Measurements from ENCODE around the gene CLEC1B.
"Not testable (repeated sequence)": the region's sequence is repeated elsewhere in the genome, so short reads cannot be mapped to it uniquely, and the experiment has no call there.

The CLEC1B gene

DNA sequence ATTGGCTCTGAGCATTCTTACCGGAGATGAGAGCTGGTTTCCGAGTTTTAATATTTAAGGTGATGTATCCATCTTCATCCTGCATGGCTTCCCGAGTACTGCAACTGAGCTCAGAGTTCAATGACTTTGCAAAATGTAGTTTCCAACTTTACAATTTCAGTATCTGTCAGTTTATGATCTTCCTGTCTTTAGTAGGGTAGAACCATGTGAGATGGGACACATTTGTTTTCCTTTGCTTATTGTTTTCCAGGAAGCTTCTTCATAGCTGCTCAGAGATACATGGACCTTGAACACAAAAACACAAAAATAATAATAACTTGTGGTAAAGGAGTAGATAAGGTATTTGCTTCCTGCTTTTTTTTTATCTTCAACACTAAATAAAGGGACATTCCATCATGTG lies at the start of gene CLEC1B:
Gene CLEC1B (minus strand): TSS at position 106 of the 400 bp plus-strand sequence. CDS start 21 bp downstream, at position 85.
- no peak for DNase-seq

DNA sequence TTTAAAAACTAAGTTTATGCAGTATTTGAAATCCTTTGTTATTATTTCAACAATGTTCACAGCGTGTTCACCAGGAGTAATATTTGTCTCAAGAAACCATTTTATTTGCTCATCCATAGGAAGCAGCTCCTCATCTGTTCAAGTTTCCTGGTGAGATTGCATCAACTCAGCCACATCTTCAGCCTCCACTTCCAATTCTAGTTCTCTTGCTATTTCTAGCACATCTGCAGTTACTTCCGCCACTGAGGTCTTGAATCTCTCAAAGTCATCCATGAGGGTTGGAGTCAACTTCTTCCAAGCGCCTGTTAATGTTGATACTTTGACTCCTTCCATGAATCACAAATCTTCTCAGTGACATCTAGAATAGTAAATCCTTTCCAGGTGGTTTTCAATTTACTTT lies 49.6 kb upstream of the CLEC1B start:
- no peak for DNase-seq

DNA sequence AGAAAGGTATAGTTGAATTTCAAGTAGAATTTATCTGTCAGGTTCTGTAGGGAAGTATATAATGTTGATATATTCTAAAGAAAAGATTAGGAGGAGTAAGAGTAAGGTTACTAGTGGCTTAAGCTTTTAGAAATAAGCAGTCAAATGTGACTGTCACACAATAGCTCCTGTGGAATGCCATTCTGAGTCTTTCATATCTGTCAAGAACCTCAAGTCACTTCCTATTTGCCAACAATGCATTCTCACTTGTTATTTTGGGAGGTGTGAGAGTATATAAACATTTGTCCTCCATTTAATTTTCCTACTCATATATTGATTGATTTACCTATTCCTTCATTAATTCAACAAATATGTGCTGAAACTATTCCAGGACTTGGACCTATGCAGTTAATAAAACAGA lies 43.2 kb upstream of the CLEC1B start:
- no peak for DNase-seq

DNA sequence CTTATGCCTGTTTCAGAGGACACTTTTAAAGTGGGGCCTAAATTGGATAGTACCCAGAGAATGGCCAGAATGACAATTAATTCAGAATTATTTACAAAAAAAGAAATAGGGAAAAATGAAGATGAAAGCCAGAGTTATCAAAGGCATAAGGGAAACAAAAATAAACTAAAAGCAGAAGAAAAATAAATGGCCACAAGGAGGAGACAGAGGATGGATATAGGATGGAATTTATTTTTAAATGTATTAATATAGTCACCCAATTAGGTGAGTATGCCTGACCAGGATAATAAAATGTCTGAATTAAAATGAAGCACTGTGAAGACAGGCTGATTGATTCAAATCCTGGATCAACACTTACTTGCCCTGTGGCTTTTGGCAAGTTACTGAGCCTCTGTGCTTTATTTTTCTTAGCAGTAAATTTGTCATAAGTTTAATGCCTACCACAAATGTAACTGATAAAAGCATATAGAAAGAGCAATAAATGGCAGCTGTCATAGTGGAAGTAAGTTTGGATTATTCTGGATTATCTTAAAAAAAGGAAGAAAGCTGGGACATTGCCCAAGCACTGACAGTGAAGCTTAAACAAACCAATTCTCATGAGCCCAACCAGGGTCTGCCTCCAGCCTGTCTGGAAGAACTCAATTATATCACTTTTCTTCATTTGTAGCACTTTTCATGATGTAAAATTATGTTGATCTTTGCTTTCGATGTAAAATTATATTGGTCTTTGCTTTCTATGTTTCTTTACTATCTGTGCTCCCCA lies 35.0 kb upstream of the CLEC1B start:
- DNase-seq = no peak

DNA sequence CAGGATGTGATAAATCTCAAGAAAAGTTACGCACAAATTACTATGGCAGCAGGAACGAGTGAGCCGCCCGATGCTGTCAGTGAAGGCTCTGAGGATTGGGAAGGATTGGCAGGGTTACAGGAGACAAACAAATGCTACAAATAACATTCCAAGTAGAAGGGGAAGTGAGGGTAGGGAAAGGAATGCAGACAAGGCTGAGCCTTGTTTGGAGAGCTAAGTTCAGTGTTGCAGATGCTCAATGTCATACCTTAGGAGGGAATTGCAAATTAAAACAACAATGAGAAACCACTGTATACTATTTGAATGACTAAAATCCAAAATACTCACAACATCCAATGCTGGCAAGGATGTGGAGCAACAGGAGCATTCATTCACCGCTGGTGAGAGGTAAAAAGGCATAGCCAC lies 32.9 kb upstream of the CLEC1B start:
- DNase-seq = no peak

DNA sequence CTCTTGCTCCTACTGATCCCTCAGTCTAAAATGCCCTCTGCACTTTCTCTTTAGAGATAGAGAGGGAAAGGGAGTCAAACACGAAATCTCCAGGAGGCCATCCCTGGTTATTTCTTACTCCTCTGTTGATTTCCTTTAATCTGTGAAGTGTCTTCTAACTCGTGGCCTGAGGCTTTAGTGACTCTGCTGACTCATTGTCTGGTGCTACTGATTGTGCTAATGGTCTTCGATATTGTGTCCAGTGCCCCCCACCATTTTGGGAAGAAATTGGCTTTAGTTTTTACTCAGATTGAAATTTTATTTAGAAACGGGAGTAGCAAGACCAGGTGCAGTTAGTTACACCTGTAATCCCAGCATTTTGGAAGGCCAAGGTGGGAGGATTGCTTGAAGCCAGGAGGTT lies 32.4 kb upstream of the CLEC1B start:
- no peak for DNase-seq

DNA sequence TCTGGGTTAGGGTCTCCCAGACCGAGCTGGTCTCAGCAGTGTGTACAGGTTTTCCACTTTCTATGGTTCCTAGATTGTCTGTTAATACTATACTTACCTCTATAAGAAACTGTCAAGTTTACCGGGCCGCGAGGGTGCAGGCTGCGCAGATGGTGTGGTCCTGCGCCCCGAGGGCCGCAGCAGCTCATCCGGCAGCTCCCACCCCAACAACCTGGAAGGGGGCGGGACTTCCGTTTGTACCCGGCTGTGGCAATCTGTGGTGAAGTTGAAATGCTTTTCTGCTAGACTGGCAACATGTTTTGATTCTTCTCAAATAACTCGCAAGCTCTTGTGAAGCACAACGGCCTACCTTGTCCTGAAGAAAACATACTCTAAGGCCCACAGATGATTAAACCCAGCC lies 31.5 kb upstream of the CLEC1B start, which contains the start of gene CLEC9A:
Gene CLEC9A (plus strand): TSS at position 237 of the 400 bp plus-strand sequence. CDS start 22,006 bp downstream, outside the sequence.
- no peak for DNase-seq

DNA sequence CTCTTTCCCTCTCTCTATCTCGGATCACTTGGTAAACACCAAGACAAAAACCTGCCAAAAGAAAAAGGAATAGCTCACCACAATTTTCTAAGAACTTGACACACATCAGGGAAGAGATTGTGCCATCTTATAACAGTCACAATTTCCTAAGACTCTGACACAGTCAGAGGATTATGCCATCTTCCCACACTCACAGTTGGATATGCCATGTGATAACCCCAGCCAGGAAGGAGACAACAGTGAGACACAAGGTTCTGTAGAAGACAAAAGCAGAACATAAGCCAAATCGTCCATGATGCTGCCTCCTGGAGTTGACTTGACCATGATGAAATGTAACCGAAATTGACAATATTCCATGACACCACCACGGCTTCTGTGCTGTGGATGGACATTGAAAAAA lies 28.8 kb upstream of the CLEC1B start:
- DNase-seq = no peak

DNA sequence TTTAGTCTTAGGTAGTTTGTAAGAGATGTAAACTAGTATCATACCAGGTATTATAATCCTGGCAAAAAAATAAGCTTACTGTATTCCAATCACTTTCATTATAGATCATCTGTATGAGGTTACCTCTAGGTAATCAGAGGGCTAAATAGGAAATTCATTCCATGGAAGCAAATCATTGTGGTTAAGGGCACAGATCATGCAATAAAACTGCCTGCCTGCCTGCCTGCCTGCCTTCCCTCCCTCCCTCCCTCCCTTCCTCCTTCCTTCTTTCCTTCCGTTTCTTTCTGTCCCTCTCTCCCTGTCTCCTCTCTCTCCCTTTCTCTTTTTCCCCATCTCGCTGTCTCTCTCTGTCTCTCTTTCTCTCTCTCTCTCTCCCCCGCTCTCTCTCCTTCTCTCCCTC lies 28.4 kb upstream of the CLEC1B start:
- DNase-seq = no peak

DNA sequence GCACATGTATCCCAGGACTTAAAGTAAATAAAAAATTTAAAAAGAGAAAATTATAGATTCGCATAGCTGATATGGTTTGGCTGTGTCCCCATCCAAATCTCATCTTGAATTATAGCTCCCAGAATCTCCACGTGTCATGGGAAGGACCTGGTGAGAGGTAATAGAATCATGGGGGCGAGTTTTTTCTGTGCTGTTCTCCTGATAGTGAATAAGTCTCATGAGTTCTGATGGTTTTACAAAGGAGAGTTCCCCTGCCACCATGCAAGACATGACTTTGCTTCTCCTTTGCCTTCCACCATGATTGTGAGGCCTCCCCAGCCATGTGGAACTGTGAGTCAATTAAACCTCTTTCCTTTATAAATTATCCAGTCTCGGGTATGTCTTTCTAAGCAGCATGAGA lies 27.7 kb upstream of the CLEC1B start:
- not testable (repeated sequence) for DNase-seq

DNA sequence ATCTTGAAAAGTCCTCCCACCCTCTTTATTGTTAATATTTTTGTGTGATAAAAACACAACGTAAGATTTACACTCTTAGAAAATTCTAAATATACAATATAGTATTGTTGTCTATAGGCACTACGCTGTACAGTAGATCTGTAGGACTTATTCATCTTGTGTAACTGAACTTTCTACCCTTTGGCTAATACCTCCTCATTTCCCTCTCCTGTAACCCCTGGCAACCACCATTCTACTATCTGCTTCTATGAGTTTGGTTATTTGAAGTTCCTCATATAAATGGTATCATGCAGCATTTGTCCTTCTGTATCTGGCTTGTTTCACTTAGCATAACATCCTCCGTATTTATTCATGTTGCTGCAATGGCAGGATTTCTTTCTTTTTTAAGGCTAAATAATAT lies 26.3 kb upstream of the CLEC1B start:
- no peak for DNase-seq

DNA sequence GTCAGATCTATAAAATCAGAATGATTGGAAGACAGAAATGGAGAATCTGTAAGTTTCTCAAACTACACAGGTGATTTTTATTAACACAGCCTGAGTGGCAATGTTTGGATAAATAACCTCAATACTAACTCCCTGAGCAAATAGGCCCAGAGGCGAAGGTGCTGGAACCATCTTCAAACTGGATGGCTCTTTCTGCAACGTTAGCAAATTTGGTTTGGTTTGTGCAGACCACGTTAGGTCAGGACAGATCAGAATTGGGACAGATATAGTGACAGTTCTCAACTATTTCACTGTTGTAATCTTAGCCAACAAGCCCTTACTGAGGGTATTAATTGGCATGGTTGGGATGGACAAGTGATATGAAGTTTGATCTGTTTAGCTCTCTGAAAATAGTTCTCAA lies 22.4 kb upstream of the CLEC1B start:
- no peak for DNase-seq

DNA sequence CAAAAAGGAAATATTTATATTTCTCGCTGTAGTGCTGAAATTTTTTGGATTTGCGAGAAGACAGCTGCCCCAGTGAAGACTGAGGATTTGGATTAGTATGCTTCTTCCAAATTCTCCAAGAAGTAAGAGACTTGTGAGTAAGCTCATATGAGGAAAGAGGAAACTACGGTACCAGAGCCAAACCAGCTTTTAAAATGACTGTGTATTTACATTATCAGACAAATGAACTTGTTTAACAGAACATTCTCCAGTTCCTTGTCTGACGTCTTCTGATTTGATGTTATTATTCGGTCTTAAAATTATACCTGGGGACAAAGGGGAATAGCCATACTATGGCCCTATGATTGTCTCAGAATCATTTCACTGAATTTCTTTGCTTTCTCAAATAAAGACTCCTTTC lies 19.5 kb upstream of the CLEC1B start:
- no peak for DNase-seq

DNA sequence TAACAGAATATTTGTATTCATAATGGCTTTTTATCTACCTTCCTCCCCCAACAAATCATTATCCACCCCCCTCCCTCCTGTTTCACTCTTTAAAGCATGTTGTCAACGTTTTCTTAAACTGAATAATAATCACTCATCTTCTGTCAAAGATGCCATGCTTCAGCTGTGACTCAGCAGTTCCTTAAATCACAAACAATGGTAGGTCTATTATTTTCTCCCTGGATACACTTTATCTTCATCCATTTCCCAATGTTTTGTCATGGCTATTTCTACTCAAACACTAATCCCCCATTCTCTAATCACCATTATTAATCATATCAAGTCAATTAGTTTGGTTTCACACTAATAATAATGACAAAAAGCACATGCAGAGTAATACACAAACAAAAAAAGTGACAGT lies 18.0 kb upstream of the CLEC1B start:
- no peak for DNase-seq

DNA sequence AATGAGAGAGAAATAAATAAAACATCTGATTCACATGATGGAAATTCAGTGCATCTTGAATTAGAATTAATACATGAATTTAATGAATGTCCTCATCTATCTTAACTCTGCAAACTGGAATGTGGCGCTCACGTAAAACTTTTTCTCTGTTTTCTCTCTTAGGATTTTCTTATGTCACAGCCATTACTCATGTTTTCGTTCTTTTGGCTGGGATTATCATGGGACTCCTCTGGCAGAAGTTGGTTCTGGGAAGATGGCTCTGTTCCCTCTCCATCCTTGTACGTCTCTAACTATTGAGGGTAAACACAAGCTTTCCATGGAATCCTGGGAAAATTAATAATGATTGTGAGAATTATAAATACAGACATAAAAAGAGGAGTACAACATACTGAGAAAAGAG lies 16.5 kb upstream of the CLEC1B start:
- no peak for DNase-seq

DNA sequence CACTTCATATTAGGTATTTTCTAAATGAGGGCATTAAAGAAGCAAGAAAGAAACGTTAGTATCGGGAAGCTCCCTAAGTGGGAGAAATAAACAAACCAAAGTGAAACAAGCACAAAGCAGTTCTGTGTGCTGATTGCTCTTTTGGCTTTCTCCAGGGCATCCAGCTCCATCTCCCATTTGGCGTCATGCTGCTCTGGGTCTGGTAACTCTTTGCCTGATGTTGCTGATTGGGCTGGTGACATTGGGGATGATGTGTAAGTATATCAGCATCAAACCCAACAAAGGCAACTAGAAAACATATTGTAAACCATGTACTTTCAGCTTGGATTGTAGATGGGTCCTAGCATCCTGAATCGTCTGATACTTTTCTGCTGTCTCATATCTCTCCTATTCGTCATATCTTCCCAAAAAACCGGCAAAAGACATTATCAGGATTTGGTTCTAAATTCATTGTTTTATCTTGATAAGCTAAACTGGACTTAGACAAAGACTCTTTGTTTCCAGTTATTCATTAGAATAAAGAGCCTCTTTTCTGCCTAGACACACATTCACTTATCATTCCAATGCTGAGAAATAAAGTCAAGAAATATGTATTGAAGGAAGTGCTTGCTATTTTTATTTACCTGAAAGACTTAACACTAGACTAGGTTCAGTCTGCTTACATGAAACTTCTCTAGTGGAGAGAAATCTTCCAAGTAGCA lies 13.9 kb upstream of the CLEC1B start:
- no peak for DNase-seq

DNA sequence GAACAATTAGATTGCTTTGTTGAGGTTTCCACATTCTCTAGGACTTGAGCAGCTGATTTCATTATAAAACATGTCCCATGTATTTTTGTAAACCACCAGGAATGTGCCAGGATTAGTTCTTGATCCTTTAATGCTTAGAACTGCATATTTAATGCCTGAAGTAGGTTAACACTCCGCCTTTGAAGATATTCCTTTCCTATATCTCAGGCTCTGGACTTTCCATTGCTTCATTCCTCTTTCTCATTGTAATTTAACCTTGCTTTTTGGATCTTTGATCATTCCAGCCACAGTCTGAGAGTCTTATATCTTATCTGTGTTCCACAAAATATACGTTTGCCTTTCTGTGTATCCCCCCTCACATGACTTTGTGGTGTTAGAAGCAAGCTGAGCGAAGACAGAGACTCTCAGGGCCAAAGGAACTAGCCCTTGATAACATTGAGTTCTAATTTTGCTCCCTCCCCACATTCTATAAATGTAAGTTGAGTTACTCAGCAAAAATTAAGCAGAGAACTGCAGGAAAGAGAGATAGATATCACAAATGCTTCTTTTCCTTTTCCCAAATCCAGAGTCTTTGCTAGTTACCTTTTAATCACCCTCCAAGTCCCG lies 2.4 kb upstream of the CLEC1B start:
- DNase-seq = no peak

DNA sequence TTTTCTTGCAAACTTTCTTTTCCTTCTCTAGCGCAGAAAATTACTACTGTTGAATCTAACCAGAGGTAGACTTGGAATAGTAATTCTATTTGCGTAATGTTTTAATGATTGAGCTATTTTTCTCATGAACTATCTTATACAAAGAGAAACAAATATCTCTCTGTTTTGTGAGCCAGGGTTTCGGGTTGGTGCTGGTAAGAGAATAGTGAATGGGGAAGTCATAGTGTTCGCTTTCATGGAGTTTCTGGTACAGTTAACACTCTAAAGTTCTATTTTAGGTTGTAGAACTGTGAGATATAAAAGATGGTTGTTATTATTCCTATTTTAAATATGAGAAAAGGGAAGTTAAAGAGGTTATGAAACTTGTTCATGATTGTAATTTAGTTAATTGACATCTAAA lies 6.6 kb downstream of the CLEC1B start:
- no peak for DNase-seq

DNA sequence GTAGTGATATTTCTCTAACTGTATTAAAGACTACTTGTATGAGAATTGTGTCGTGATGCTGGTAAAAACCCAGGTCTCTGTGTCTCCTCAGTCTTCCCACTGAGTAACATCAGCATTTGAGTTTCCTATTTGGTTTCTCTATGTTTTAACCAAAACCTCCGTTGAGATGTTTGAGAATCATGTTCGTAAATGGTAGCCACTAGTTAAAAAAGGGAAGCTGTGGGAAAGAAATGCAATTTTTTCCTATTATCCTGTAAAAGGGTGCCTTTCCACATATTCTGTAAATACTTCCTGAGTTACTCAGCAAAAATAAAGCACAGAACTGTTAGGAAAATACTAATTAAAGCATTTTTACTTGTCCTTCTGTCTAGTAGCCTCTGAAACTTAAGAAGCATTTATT lies 7.0 kb downstream of the CLEC1B start:
- no peak for DNase-seq

DNA sequence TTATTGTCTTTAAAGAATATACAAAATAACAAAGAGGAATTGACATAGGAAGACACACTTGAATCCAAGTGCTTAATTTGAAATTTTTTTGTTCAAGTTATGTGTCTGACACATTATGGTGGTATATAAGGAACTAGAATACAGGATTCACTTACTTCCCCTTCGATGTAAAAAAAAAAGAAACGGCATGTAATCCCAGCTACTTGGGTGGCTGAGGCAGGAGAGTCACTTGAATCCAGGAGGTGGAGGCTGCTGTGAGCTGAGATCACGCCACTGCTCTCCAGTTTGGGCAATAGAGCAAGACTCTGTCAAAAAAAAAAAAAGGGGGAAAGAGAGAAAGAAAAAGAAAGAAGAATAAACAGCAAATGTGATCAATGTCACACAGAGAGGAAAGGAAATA lies 18.8 kb downstream of the CLEC1B start:
- no peak for DNase-seq

DNA sequence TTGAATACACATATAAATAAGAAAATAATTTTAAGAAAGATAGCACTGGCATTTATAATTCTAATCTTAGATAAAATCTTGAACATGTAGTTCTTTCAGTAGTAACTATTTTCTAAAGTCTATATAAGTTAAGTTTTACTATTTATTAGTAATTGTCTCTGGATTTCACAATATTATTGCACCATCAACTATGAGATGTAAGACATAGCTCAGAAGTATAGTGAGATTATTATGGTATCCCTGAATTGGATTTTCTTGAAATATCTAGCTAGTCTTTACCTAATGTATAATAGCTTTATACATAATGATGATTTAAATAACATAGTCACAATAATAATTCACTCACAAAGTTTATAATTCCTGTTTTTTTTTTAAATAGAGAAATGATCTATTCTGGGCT lies 21.0 kb downstream of the CLEC1B start:
- DNase-seq = no peak

DNA sequence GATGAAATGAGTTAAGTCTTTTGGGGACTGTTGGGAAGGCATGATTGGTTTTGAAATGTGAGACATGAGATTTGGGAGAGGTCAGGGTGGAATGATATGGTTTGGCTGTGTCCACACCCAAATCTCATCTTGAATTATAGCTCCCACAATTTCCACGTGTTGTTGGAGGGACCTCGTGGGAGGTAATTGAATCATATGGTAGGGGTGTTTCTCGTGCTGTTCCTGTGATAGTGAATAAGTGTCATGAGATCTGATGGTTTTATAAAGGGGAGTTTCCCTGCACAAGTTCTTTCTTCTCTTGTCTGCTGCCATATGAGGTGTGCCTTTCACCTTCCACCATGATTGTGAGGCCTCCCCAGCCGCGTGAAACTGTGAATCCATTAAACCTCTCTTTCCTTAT lies 22.3 kb downstream of the CLEC1B start:
- not testable (repeated sequence) for DNase-seq

DNA sequence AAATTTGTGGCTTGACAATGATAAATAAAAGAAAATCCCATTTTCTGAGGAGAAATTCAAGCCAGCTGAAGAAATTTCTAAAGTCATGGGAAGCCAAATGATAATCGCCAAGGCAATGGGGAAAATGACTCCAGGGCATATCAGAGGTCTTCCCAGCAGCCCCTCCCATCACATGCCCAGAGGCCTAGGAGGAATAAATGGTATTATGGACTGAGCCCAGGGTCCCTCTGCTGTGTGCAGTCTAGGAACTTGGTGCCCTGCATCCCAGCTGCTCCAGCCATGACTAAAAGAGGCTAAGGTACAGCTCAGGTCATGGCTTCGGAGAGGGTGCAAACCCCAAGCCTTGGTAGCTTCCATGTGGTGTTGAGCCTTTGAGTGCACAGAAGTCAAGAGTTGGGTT lies 23.3 kb downstream of the CLEC1B start:
- DNase-seq = no peak

DNA sequence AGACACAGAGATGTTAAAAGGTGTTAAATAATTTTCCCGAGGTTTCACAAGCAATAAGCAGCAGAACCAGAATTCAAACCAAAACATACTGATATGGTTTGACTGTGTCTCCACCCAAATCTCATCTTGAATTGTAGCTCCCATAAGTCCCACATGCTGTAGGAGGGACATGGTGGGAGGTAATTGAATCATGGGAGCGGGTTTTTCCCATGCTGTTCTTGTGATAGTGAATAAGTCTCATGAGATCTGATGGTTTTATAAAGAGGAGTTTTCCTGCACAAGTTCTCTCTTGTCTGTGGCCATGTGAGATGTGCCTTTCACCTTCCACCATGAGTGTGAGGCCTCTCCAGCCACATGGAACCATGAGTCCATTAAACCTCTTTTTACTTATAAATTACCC lies 24.2 kb downstream of the CLEC1B start:
- not testable (repeated sequence) for DNase-seq

Data from amniotic stem cell (primary cell).